IMR-90 (cell line): ENCODE results near the gene CDH23. TPM values are rescaled to one million over a fixed set of nuclear protein-coding genes. Genes with fewer than 3 reads are reported as not detected.
A peak's percentile ranks its signal among the peaks of the same experiment; 100 is the strongest.

ENCODE experiments used
- ATAC-seq: fragments of 200-7000 bp; cut with Tn5 transposase; 2 replicates; pipeline ENCODE4 v1.9.1; 2020; ENCODE audit warnings: low read depth, mild to moderate bottlenecking, moderate library complexity
- BruUV-seq: library from RNA; stranded (reverse); fragments of 400-500 nt; replicated peaks from 2 replicates; lab custom pipeline; 2021; lab: Mats Ljungman, UMichigan
- CTCF ChIA-PET: fragments of 300-600 bp; formaldehyde crosslinking; extraction: SDS; loops from one replicate; lab custom pipeline; 2021; ENCODE audit warnings: antibody characterized with exemption; lab: Yijun Ruan, JAX
- POLR2A ChIA-PET: fragments of 300-600 bp; sonication (Branson Sonifier 250); formaldehyde crosslinking; loops from one replicate; lab custom pipeline; 2022; ENCODE audit warnings: antibody characterized with exemption; ENCODE audit not compliant: unreplicated experiment; lab: Charles Lee
- DNase-seq: peaks from one replicate; pipeline ENCODE4 v3.0.0; 2013
- H2AFZ ChIP-seq: replicated peaks from 2 replicates; pipeline ENCODE3; 2013; ENCODE audit warnings: low read length, mild to moderate bottlenecking; ENCODE audit not compliant: poor library complexity
- H2AK5ac ChIP-seq: 2 replicates; pipeline ENCODE4 v1.6.1; 2013; ENCODE audit warnings: low read depth, low read length, inconsistent platforms
- H2AK9ac ChIP-seq: replicated peaks from 2 replicates; pipeline ENCODE3; 2013; ENCODE audit warnings: mild to moderate bottlenecking, low read depth, low read length, moderate library complexity; ENCODE audit not compliant: poor library complexity
- H2BK120ac ChIP-seq: 2 replicates; pipeline ENCODE4 v1.6.1; 2013; ENCODE audit warnings: low read depth, low read length, inconsistent platforms
- H2BK15ac ChIP-seq: 3 replicates; pipeline ENCODE4 v1.6.1; 2013; ENCODE audit warnings: low read depth, low read length, inconsistent platforms
- H2BK20ac ChIP-seq: 2 replicates; pipeline ENCODE4 v1.6.1; 2013; ENCODE audit warnings: low read depth, mild to moderate bottlenecking, inconsistent platforms, low read length, moderate library complexity
- H2BK5ac ChIP-seq: 2 replicates; pipeline ENCODE4 v1.6.1; 2013; ENCODE audit warnings: mild to moderate bottlenecking, low read depth, low read length, inconsistent platforms; ENCODE audit not compliant: poor library complexity, severe bottlenecking
- H3K14ac ChIP-seq: replicated peaks from 2 replicates; pipeline ENCODE4 v1.6.1; 2013; ENCODE audit warnings: low read depth, low read length, inconsistent platforms
- H3K18ac ChIP-seq: 2 replicates; pipeline ENCODE4 v1.6.1; 2013; ENCODE audit warnings: low read depth, low read length, control low read depth
- H3K23ac ChIP-seq: 2 replicates; pipeline ENCODE4 v1.6.1; 2013; ENCODE audit warnings: low read depth, low read length, inconsistent platforms
- H3K27ac ChIP-seq: 2 replicates; pipeline ENCODE4 v1.5.1; 2013; ENCODE audit warnings: mild to moderate bottlenecking, control low read depth, low read length; ENCODE audit not compliant: insufficient read depth
- H3K27me3 ChIP-seq: 2 replicates; pipeline ENCODE4 v1.6.1; 2013; ENCODE audit warnings: low read length; ENCODE audit not compliant: control insufficient read depth, insufficient read depth
- H3K36me3 ChIP-seq: 2 replicates; pipeline ENCODE4 v1.6.1; 2013; ENCODE audit warnings: low read length, mixed read lengths; ENCODE audit not compliant: control insufficient read depth, insufficient read depth
- H3K4ac ChIP-seq: 2 replicates; pipeline ENCODE4 v1.6.1; 2013; ENCODE audit warnings: low read depth, low read length, inconsistent platforms
- H3K4me1 ChIP-seq: 2 replicates; pipeline ENCODE4 v1.6.1; 2013; ENCODE audit warnings: low read length, mixed read lengths; ENCODE audit not compliant: control insufficient read depth, insufficient read depth
- H3K4me2 ChIP-seq: 2 replicates; pipeline ENCODE4 v1.6.1; 2013; ENCODE audit warnings: low read depth, mild to moderate bottlenecking, control low read depth, low read length, moderate library complexity
- H3K4me3 ChIP-seq: 2 replicates; pipeline ENCODE4 v1.5.1; 2013; ENCODE audit warnings: low read depth, mild to moderate bottlenecking, control low read depth, low read length, moderate library complexity; ENCODE audit not compliant: insufficient read depth
- H3K56ac ChIP-seq: 2 replicates; pipeline ENCODE4 v1.6.1; 2013; ENCODE audit warnings: low read length, inconsistent platforms; ENCODE audit not compliant: insufficient read depth; ENCODE audit errors: extremely low read depth
- H3K79me1 ChIP-seq, 2 experiments: 2 replicates each; pipeline ENCODE4 v1.6.1; 2013; ENCODE audit warnings: low read length in 2 of 2, inconsistent platforms in 1 of 2, low read depth in 1 of 2
- H3K9ac ChIP-seq: 2 replicates; pipeline ENCODE4 v1.6.1; 2013; ENCODE audit warnings: low read depth, low read length, control low read depth
- H3K9me1 ChIP-seq: 2 replicates; pipeline ENCODE4 v1.6.1; 2013; ENCODE audit warnings: low read length, inconsistent platforms; ENCODE audit not compliant: insufficient read depth
- H3K9me3 ChIP-seq: 2 replicates; pipeline ENCODE4 v1.6.1; 2013; ENCODE audit warnings: low read length; ENCODE audit not compliant: control insufficient read depth, insufficient read depth
- H4K20me1 ChIP-seq: 2 replicates; pipeline ENCODE4 v1.6.1; 2013; ENCODE audit warnings: low read length, inconsistent platforms; ENCODE audit not compliant: insufficient read depth
- H4K5ac ChIP-seq: 2 replicates; pipeline ENCODE4 v1.6.1; 2013; ENCODE audit warnings: mild to moderate bottlenecking, low read depth, low read length, control low read depth
- H4K8ac ChIP-seq, 2 experiments: 2 replicates each; pipeline ENCODE4 v1.6.1; 2013; ENCODE audit warnings: low read depth in 2 of 2, low read length in 2 of 2, control low read depth in 1 of 2, inconsistent platforms in 1 of 2
- H4K91ac ChIP-seq: 2 replicates; pipeline ENCODE4 v1.6.1; 2013; ENCODE audit warnings: low read depth, low read length, inconsistent platforms; ENCODE audit not compliant: insufficient read depth
- BHLHE40 ChIP-seq: fragments of 150-350 bp; IDR thresholded peaks from 2 replicates; pipeline ENCODE4 v1.6.1; 2016; ENCODE audit warnings: mild to moderate bottlenecking, low read depth, low read length
- CEBPB ChIP-seq: IDR thresholded peaks from 2 replicates; pipeline ENCODE4 v1.6.1; 2012; ENCODE audit warnings: low read depth, low read length, improper control_type of control experiment
- CHD1 ChIP-seq: IDR thresholded peaks from 2 replicates; pipeline ENCODE4 v1.6.1; 2012; ENCODE audit warnings: low read depth, low read length, improper control_type of control experiment
- CTCF ChIP-seq: conservative IDR thresholded peaks from 2 replicates; pipeline ENCODE4 v1.5.1; 2012; ENCODE audit warnings: mild to moderate bottlenecking, low read depth, low read length, improper control_type of control experiment
- ELK1 ChIP-seq: fragments of 150-350 bp; IDR thresholded peaks from 2 replicates; pipeline ENCODE4 v1.6.1; 2016; ENCODE audit warnings: low read depth, mild to moderate bottlenecking, low read length, moderate library complexity, borderline replicate concordance
- FOS ChIP-seq: fragments of 150-350 bp; IDR thresholded peaks from 2 replicates; pipeline ENCODE4 v1.6.1; 2016; ENCODE audit warnings: low read depth, low read length
- MAFK ChIP-seq: IDR thresholded peaks from 2 replicates; pipeline ENCODE4 v1.6.1; 2012; ENCODE audit warnings: low read depth, low read length, improper control_type of control experiment
- MAZ ChIP-seq: IDR thresholded peaks from 2 replicates; pipeline ENCODE4 v1.6.1; 2012; ENCODE audit warnings: low read depth, mild to moderate bottlenecking, low read length, improper control_type of control experiment, moderate library complexity, borderline replicate concordance
- MXI1 ChIP-seq: IDR thresholded peaks from 2 replicates; pipeline ENCODE4 v1.6.1; 2012; ENCODE audit warnings: low read depth, mild to moderate bottlenecking, low read length, moderate library complexity, borderline replicate concordance
- NFE2L2 ChIP-seq: fragments of 150-350 bp; IDR thresholded peaks from 2 replicates; pipeline ENCODE4 v1.6.1; 2016; ENCODE audit warnings: low read depth, mild to moderate bottlenecking, low read length
- POLR2A ChIP-seq: IDR thresholded peaks from 2 replicates; pipeline ENCODE4 v1.6.1; 2012; ENCODE audit warnings: mild to moderate bottlenecking, low read depth, low read length
- RAD21 ChIP-seq: IDR thresholded peaks from 2 replicates; pipeline ENCODE4 v1.6.1; 2012; ENCODE audit warnings: low read length, improper control_type of control experiment
- RCOR1 ChIP-seq: IDR thresholded peaks from 2 replicates; pipeline ENCODE4 v1.6.1; 2012; ENCODE audit warnings: mild to moderate bottlenecking, low read length, improper control_type of control experiment; ENCODE audit not compliant: insufficient replicate concordance
- RFX5 ChIP-seq: IDR thresholded peaks from 2 replicates; pipeline ENCODE4 v1.8.0; 2012; ENCODE audit warnings: low read depth, mild to moderate bottlenecking, low read length, moderate library complexity
- SMC3 ChIP-seq: fragments of 150-350 bp; IDR thresholded peaks from 2 replicates; pipeline ENCODE4 v1.6.1; 2016; ENCODE audit warnings: low read depth, mild to moderate bottlenecking, antibody characterized with exemption, low read length, moderate library complexity
- USF2 ChIP-seq: fragments of 150-350 bp; IDR thresholded peaks from 2 replicates; pipeline ENCODE4 v1.6.1; 2017; ENCODE audit warnings: mild to moderate bottlenecking, antibody characterized with exemption, low read length, low read depth
- WGBS, 2 experiments: methylation state at CpG; one replicate each; pipeline versions ENCODE4 v1.1.5 to v1.1.7; 2013; ENCODE audit warnings: missing lambda C conversion rate in 2 of 2; ENCODE audit not compliant: insufficient read length in 1 of 2; ENCODE audit errors: extremely low coverage in 2 of 2; 5-methylcytosine and 5-hydroxymethylcytosine counted together
- dilution Hi-C: fragments of 300-500 bp; cut with HindIII; formaldehyde crosslinking; loops from one replicate; pipeline ENCODE4 v1.14.3; 2018; ENCODE audit warnings: low sequenced_read_pairs; ENCODE audit not compliant: unreplicated experiment
- in situ Hi-C: fragments of 300-500 bp; cut with MboI; formaldehyde crosslinking; loops from 3 replicates; pipeline ENCODE4 v1.14.3; 2019; ENCODE audit warnings: low sequenced_read_pairs, inconsistent platforms, mixed read lengths
- intact Hi-C: fragments of 100-400 bp; cut with micrococcal nuclease; formaldehyde crosslinking; loops from 2 replicates; pipeline ENCODE4 v1.10.0; 2022
- polyA plus RNA-seq, 3 experiments: library from polyadenylated mRNA; depleted of rRNA; stranded (reverse); fragments of >200 nt; gene quantifications; 2 replicates each; pipeline ENCODE4 v1.2.3, GENCODE V29; 2012; ENCODE audit warnings: low replicate concordance in 1 of 3
- total RNA-seq: library from RNA; depleted of rRNA; stranded (reverse); fragments of >200 nt; gene quantifications from 2 replicates; pipeline ENCODE4 v1.2.3, GENCODE V29; 2012

The CDH23 gene
- total and polyA plus RNA-seq, 2 of the 4 experiments (the other 2 are of a cell fraction) = under 0.01 to 0.03 TPM

- no peak for DNase-seq
- H2BK5ac ChIP-seq = no peak overlapping the region
- H3K23ac ChIP-seq = no peak overlapping the region
- no peak overlapping the region for H2AK9ac ChIP-seq
- dilution Hi-C loops = no loop called here
- no peaks in the 10 kb centered on the region for H3K9me1 ChIP-seq
- no peaks in the 10 kb centered on the region for H3K36me3 ChIP-seq
- H4K5ac ChIP-seq = no peak overlapping the region
- POLR2A ChIA-PET = no interaction called here
- ATAC-seq = no peak
- no peaks in the 10 kb centered on the region for H4K20me1 ChIP-seq
- no peak overlapping the region for H2AK5ac ChIP-seq
- no peak overlapping the region for H4K91ac ChIP-seq
- H3K79me1 ChIP-seq = no peaks in the 10 kb centered on the region
- no peak overlapping the region for H3K4me3 ChIP-seq
- CTCF ChIA-PET = interaction anchor here (1.5 kb wide), 1 partner anchor 10 kb away, joined by 5 read pairs; no protein-coding TSS in a partner anchor
- H4K8ac ChIP-seq = no peak overlapping the region
- peaks cover 13% of the 10 kb centered on the region for H3K27me3 ChIP-seq
- H3K14ac ChIP-seq = no peak overlapping the region
- H2BK20ac ChIP-seq = no peak overlapping the region
- H3K56ac ChIP-seq = no peak overlapping the region
- BruUV-seq = no TSS peak
- peak overlapping the region; percentile 36; the same call in 1 of the 2 replicates for H3K27ac ChIP-seq
- no peak overlapping the region for H2BK15ac ChIP-seq
- H2AFZ ChIP-seq = no peak overlapping the region
- no peak overlapping the region for H3K9ac ChIP-seq
- H3K4me1 ChIP-seq = peaks cover 26% of the 10 kb centered on the region
- in situ Hi-C loops = no loop called here
- no peaks in the 10 kb centered on the region for H3K9me3 ChIP-seq
- WGBS, 2 experiments = 60% methylated on average over 1 of the region's 2 CpGs; no CpG with 5 or more reads in 1 of the 2 experiments
- H3K4ac ChIP-seq = no peak overlapping the region
- H3K18ac ChIP-seq = no peak overlapping the region
- TF ChIP-seq BHLHE40 (no peak), RCOR1 (no peak), MAFK (no peak), SMC3 (no peak), MXI1 (no peak), RAD21 (no peak), CTCF (no peak), RFX5 (no peak), CHD1 (no peak), USF2 (no peak), NFE2L2 (no peak), FOS (no peak), ELK1 (no peak), MAZ (no peak), POLR2A (no peak), CEBPB (no peak)
- intact Hi-C loops = no loop called here
- H3K4me2 ChIP-seq = no peak overlapping the region
- no peak overlapping the region for H2BK120ac ChIP-seq
Observed at GRCh38 chr10:71717551-71717951, 320.8 kb downstream of the CDH23 start.
